Thoracic aorta (tissue), 2 donors: Measurements from ENCODE around the gene SRSF7. TPM values are rescaled to one million over a fixed set of nuclear protein-coding genes. Genes with fewer than 3 reads are reported as not detected.

Source experiments
- ATAC-seq: fragments of 150-250 bp; one replicate; pipeline ENCODE4 v1.8.0; 2017; ENCODE audit warnings: low read depth; ENCODE audit not compliant: insufficient number of reproducible peaks, low FRiP score
- DNase-seq: peaks from one replicate; pipeline ENCODE4 v3.0.0-alpha.2; 2020; ENCODE audit warnings: low spot score
- H3K27ac ChIP-seq, 2 donors: fragments of 200-600 bp; sonication (generic); 1 replicate in 1 of 2; 2 replicates in 1 of 2; pipeline ENCODE4 v1.5.1; 2016; ENCODE audit warnings: mild to moderate bottlenecking in 2 of 2, moderate library complexity in 2 of 2
- H3K27me3 ChIP-seq: fragments of 200-600 bp; sonication (generic); replicated peaks from 2 replicates; pipeline ENCODE4 v1.6.0; 2016; ENCODE audit warnings: mild to moderate bottlenecking; ENCODE audit not compliant: insufficient read depth
- H3K36me3 ChIP-seq: fragments of 200-600 bp; sonication (generic); one replicate; pipeline ENCODE4 v1.5.1; 2016
- H3K4me1 ChIP-seq, 2 donors: fragments of 200-600 bp; sonication (generic); 1 replicate in 1 of 2; 2 replicates in 1 of 2; pipeline versions ENCODE4 v1.5.1 to v1.6.0; 2016; ENCODE audit warnings: low read depth in 2 of 2, mild to moderate bottlenecking in 1 of 2; ENCODE audit not compliant: control insufficient read depth in 1 of 2
- H3K4me3 ChIP-seq: fragments of 200-600 bp; sonication (generic); 2 replicates; pipeline ENCODE4 v1.5.1; 2016; ENCODE audit warnings: mild to moderate bottlenecking
- H3K9me3 ChIP-seq: fragments of 200-600 bp; sonication (generic); 2 replicates; pipeline ENCODE4 v1.5.1; 2016
- CTCF ChIP-seq: fragments of 200-600 bp; sonication (generic); IDR thresholded peaks from one replicate; pipeline ENCODE4 v1.5.1; 2019; ENCODE audit warnings: antibody characterized with exemption
- total RNA-seq, 2 donors: library from RNA; depleted of rRNA; stranded (reverse); fragments of >200 nt; gene quantifications; one replicate each; pipeline versions ENCODE4 v1.1.0 to v1.2.3, GENCODE V29; 2016

Gene SRSF7
- total RNA-seq, 2 donors from 2014 or later: 97.5 to 141 TPM

GRCh38 chr2:38733300-38733971, 17.7 kb downstream of the SRSF7 start:
- Histone ChIP-seq H3K27ac (no peak overlapping the region), H3K4me1 (no peaks in the 10 kb centered on the region), H3K36me3 (peaks cover 54% of the 10 kb centered on the region), H3K9me3 (no peaks in the 10 kb centered on the region), H3K27me3 (no peaks in the 10 kb centered on the region), H3K4me3 (no peak overlapping the region)
- DNase-seq (no peak), ATAC-seq (no peak)
- TF ChIP-seq CTCF: no peak

GRCh38 chr2:38731684-38732221, 19.4 kb downstream of the SRSF7 start:
- no peak overlapping the region for H3K27ac ChIP-seq
- DNase-seq: no peak
- no peak for TF ChIP-seq CTCF

GRCh38 chr2:38731090-38731489, 20.1 kb downstream of the SRSF7 start:
- no peaks in the 10 kb centered on the region for H3K4me1 ChIP-seq
- H3K4me3 ChIP-seq: no peak overlapping the region
- no peak for ATAC-seq
- no peak for TF ChIP-seq CTCF
- no peaks in the 10 kb centered on the region for H3K27me3 ChIP-seq
- no peaks in the 10 kb centered on the region for H3K9me3 ChIP-seq
- H3K27ac ChIP-seq: no peak overlapping the region
- peaks cover 49% of the 10 kb centered on the region for H3K36me3 ChIP-seq
- DNase-seq: no peak

More at GRCh38 chr2:38731684-38732221, 19.4 kb downstream of the SRSF7 start:
- peaks cover 49% of the 10 kb centered on the region for H3K36me3 ChIP-seq
- H3K4me1 ChIP-seq: no peaks in the 10 kb centered on the region
- H3K27me3 ChIP-seq: no peaks in the 10 kb centered on the region
- H3K4me3 ChIP-seq: no peak overlapping the region
- H3K9me3 ChIP-seq: no peaks in the 10 kb centered on the region
- ATAC-seq: no peak

- Histone ChIP-seq H3K27ac (no peak overlapping the region), H3K27me3 (no peaks in the 10 kb centered on the region), H3K4me1 (peaks cover 0 to 2% of the 10 kb centered on the region in 2 donors), H3K4me3 (no peak overlapping the region), H3K9me3 (no peaks in the 10 kb centered on the region), H3K36me3 (peaks cover 40% of the 10 kb centered on the region)
- TF ChIP-seq CTCF: no peak
- DNase-seq (no peak), ATAC-seq (no peak)
These were observed 22.5 kb downstream of the SRSF7 start for GRCh38 chr2:38728694-38729093.

GRCh38 chr2:38727661-38728060, 23.5 kb downstream of the SRSF7 start:
- ATAC-seq (no peak), DNase-seq (no peak)
- no peaks in the 10 kb centered on the region for H3K27me3 ChIP-seq
- peaks cover 35% of the 10 kb centered on the region for H3K36me3 ChIP-seq
- H3K4me1 ChIP-seq: peaks cover 0 to 12% of the 10 kb centered on the region in 2 donors
- TF ChIP-seq CTCF: no peak
- no peaks in the 10 kb centered on the region for H3K9me3 ChIP-seq
- no peak overlapping the region for H3K27ac ChIP-seq
- H3K4me3 ChIP-seq: no peak overlapping the region
